Epidermal melanocyte (primary cell): ENCODE data around the gene ADAMTS7.
"Not testable (repeated sequence)": the region's sequence is repeated elsewhere in the genome, so short reads cannot be mapped to it uniquely, and the experiment has no call there.

Experiments used
- DNase-seq: peaks from one replicate; pipeline ENCODE4 v3.0.0; 2011; ENCODE audit warnings: low spot score; ENCODE audit not compliant: insufficient read length

Gene ADAMTS7

GRCh38 chr15:78765154-78765860, 46.0 kb downstream of the ADAMTS7 start:
- not testable (repeated sequence) for DNase-seq

- not testable (repeated sequence) for DNase-seq
Measured at GRCh38 chr15:78764340-78765153, 46.7 kb downstream of the ADAMTS7 start.

- DNase-seq: no peak
Measured at GRCh38 chr15:78763796-78764241, 47.4 kb downstream of the ADAMTS7 start.

GRCh38 chr15:78762985-78763795, 48.1 kb downstream of the ADAMTS7 start:
- no peak for DNase-seq

- not testable (repeated sequence) for DNase-seq
Measured at GRCh38 chr15:78762386-78762961, 48.8 kb downstream of the ADAMTS7 start.

- no peak for DNase-seq
Measured at GRCh38 chr15:78761891-78762385, 49.3 kb downstream of the ADAMTS7 start.

- not testable (repeated sequence) for DNase-seq
Measured at GRCh38 chr15:78761475-78761874, 49.8 kb downstream of the ADAMTS7 start.

- DNase-seq: no peak
Measured at GRCh38 chr15:78761020-78761419, 50.2 kb downstream of the ADAMTS7 start.

GRCh38 chr15:78760091-78760882, 51.0 kb downstream of the ADAMTS7 start:
- not testable (repeated sequence) for DNase-seq

GRCh38 chr15:78759361-78759998, 51.8 kb downstream of the ADAMTS7 start:
- DNase-seq: not testable (repeated sequence)

GRCh38 chr15:78758486-78759200, 52.6 kb downstream of the ADAMTS7 start:
- not testable (repeated sequence) for DNase-seq

GRCh38 chr15:78758084-78758483, 53.2 kb downstream of the ADAMTS7 start:
- not testable (repeated sequence) for DNase-seq

- no peak for DNase-seq
Measured at GRCh38 chr15:78757636-78757905, 53.7 kb downstream of the ADAMTS7 start.

- DNase-seq: not testable (repeated sequence)
Measured at GRCh38 chr15:78756781-78757635, 54.3 kb downstream of the ADAMTS7 start.

GRCh38 chr15:78755900-78756591, 55.2 kb downstream of the ADAMTS7 start:
- not testable (repeated sequence) for DNase-seq

GRCh38 chr15:78754637-78755280, 56.5 kb downstream of the ADAMTS7 start:
- DNase-seq: not testable (repeated sequence)
